ENCODE measurements around the gene DPP10.

- TF ChIP-seq POLR2AphosphoS5 (IDR thresholded peaks at IDR 0.05; ENCODE audit: low read depth, low read length) (no peak), SIN3A (IDR thresholded peaks at IDR 0.05; ENCODE audit: borderline replicate concordance, insufficient read depth, low read length) (no peak), TAF1 (IDR thresholded peaks at IDR 0.05; ENCODE audit: borderline replicate concordance, insufficient read depth, low read length) (no peak)
- TF ChIP-seq, protein P1, sequence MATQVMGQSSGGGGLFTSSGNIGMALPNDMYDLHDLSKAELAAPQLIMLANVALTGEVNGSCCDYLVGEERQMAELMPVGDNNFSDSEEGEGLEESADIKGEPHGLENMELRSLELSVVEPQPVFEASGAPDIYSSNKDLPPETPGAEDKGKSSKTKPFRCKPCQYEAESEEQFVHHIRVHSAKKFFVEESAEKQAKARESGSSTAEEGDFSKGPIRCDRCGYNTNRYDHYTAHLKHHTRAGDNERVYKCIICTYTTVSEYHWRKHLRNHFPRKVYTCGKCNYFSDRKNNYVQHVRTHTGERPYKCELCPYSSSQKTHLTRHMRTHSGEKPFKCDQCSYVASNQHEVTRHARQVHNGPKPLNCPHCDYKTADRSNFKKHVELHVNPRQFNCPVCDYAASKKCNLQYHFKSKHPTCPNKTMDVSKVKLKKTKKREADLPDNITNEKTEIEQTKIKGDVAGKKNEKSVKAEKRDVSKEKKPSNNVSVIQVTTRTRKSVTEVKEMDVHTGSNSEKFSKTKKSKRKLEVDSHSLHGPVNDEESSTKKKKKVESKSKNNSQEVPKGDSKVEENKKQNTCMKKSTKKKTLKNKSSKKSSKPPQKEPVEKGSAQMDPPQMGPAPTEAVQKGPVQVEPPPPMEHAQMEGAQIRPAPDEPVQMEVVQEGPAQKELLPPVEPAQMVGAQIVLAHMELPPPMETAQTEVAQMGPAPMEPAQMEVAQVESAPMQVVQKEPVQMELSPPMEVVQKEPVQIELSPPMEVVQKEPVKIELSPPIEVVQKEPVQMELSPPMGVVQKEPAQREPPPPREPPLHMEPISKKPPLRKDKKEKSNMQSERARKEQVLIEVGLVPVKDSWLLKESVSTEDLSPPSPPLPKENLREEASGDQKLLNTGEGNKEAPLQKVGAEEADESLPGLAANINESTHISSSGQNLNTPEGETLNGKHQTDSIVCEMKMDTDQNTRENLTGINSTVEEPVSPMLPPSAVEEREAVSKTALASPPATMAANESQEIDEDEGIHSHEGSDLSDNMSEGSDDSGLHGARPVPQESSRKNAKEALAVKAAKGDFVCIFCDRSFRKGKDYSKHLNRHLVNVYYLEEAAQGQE (IDR thresholded peaks at IDR 0.05; ENCODE audit: insufficient read depth in 1 of 2, low read depth in 2 of 2, low read length in 2 of 2), result no peak
Measured at GRCh38 chr2:114742245-114742644, 299.8 kb downstream of the DPP10 start.
